Fibroblast of skin of left biceps (primary cell): ENCODE results near the gene TMEM52.

Source experiments
- DNase-seq, 2 experiments: peaks; one replicate each; pipeline ENCODE4 v3.0.0-alpha.2; 2013; ENCODE audit warnings: low read depth in 2 of 2

The TMEM52 gene

GRCh38 chr1:1873186-1873585 is 45.9 kb downstream of the TMEM52 start:
- DNase-seq = no peak

GRCh38 chr1:1872329-1872994 is 46.6 kb downstream of the TMEM52 start:
- no peak for DNase-seq

- no peak for DNase-seq
Observed at GRCh38 chr1:1869469-1869868, 49.6 kb downstream of the TMEM52 start.
